GM12891 (cell line): ENCODE data around the gene SLC22A13.

Source experiments
- PAX5 ChIP-seq: IDR thresholded peaks from 2 replicates; pipeline ENCODE4 v1.6.1; 2011; ENCODE audit warnings: low read length, moderate library complexity, mild to moderate bottlenecking; ENCODE audit not compliant: insufficient read depth, severe bottlenecking
- POLR2A ChIP-seq: IDR thresholded peaks from 2 replicates; pipeline ENCODE4 v1.6.1; 2011; ENCODE audit warnings: low read depth, low read length, control low read depth
- POLR2AphosphoS5 ChIP-seq: IDR thresholded peaks from 2 replicates; pipeline ENCODE4 v1.6.1; 2011; ENCODE audit warnings: low read depth, low read length, control low read depth
- POU2F2 ChIP-seq: IDR thresholded peaks from 2 replicates; pipeline ENCODE4 v1.6.1; 2011; ENCODE audit warnings: low read depth, mild to moderate bottlenecking, control low read depth, low read length, moderate library complexity
- SPI1 ChIP-seq: IDR thresholded peaks from 2 replicates; pipeline ENCODE4 v1.6.1; 2011; ENCODE audit warnings: low read depth, low read length, control low read depth
- TAF1 ChIP-seq: IDR thresholded peaks from 2 replicates; pipeline ENCODE4 v1.6.1; 2011; ENCODE audit warnings: low read depth, low read length, control low read depth

- TF ChIP-seq POLR2A (no peak), POU2F2 (no peak), POLR2AphosphoS5 (no peak), PAX5 (no peak), TAF1 (no peak), SPI1 (no peak)
These were observed 10.7 kb downstream of the SLC22A13 start for GRCh38 chr3:38276081-38276916.
